Left ventricle myocardium inferior (tissue), 1 donor: ENCODE results near the gene VAV2. TPM values are rescaled to one million over a fixed set of nuclear protein-coding genes. Genes with fewer than 3 reads are reported as not detected.
A peak's percentile ranks its signal among the peaks of the same experiment; 100 is the strongest.

Source experiments
- DNase-seq: peaks from one replicate; pipeline ENCODE4 v3.0.0-alpha.2; 2020
- H3K27ac ChIP-seq: fragments of 200-600 bp; replicated peaks from 2 replicates; pipeline ENCODE4 v1.8.0; 2021
- H3K27me3 ChIP-seq: fragments of 200-600 bp; 2 replicates; pipeline ENCODE4 v1.8.0; 2021; ENCODE audit warnings: low read depth
- H3K36me3 ChIP-seq: fragments of 200-600 bp; 2 replicates; pipeline ENCODE4 v1.8.0; 2021
- H3K4me1 ChIP-seq: fragments of 200-600 bp; 2 replicates; pipeline ENCODE4 v1.8.0; 2021
- H3K4me3 ChIP-seq: fragments of 200-600 bp; 2 replicates; pipeline ENCODE4 v1.8.0; 2021; ENCODE audit warnings: mild to moderate bottlenecking, moderate library complexity
- H3K9me3 ChIP-seq: fragments of 200-600 bp; replicated peaks from 2 replicates; pipeline ENCODE4 v1.8.0; 2021
- CTCF ChIP-seq: fragments of 200-600 bp; IDR thresholded peaks from 2 replicates; pipeline ENCODE4 v1.8.0; 2021; ENCODE audit warnings: antibody characterized with exemption, mild to moderate bottlenecking, borderline replicate concordance
- intact Hi-C: fragments of 100-400 bp; cut with micrococcal nuclease; formaldehyde crosslinking; loops from one replicate; pipeline ENCODE4 v1.11.0; 2022
- total RNA-seq: library from RNA; stranded (reverse); fragmentation: NEBNext Ultra II Directional; extraction: Animal tissue kit (Norgen Biotek cat#: 25700); gene quantifications from one replicate; pipeline ENCODE4 v1.2.1, GENCODE V29; 2021
- donor health status: DM: no; HTN: yes; CAD: no; lungs with severe emphysema.

The VAV2 gene
- total RNA-seq, 1 donor from 2014 or later: 4.1 TPM

- Histone ChIP-seq H3K27me3 (peaks cover 10% of the 10 kb centered on the region), H3K4me1 (peaks cover 19% of the 10 kb centered on the region), H3K4me3 (no peak overlapping the region), H3K36me3 (no peaks in the 10 kb centered on the region), H3K9me3 (no peaks in the 10 kb centered on the region), H3K27ac (no peak overlapping the region)
- no peak for DNase-seq
- intact Hi-C loops: no loop called here
- no peak for TF ChIP-seq CTCF
Measured at GRCh38 chr9:133997584-133997983, 5.5 kb upstream of the VAV2 start.

- Histone ChIP-seq H3K36me3 (no peaks in the 10 kb centered on the region), H3K4me3 (no peak overlapping the region), H3K4me1 (peaks cover 19% of the 10 kb centered on the region), H3K27me3 (peaks cover 10% of the 10 kb centered on the region), H3K27ac (no peak overlapping the region), H3K9me3 (no peaks in the 10 kb centered on the region)
- intact Hi-C loops: no loop called here
- no peak for TF ChIP-seq CTCF
- no peak for DNase-seq
Measured at GRCh38 chr9:133996531-133997520, 4.7 kb upstream of the VAV2 start.

GRCh38 chr9:133995012-133995896, 3.1 kb upstream of the VAV2 start:
- no peak for DNase-seq
- H3K4me1 ChIP-seq: peaks cover 34% of the 10 kb centered on the region
- no peaks in the 10 kb centered on the region for H3K36me3 ChIP-seq
- peaks cover 15% of the 10 kb centered on the region for H3K27me3 ChIP-seq
- H3K4me3 ChIP-seq: no peak overlapping the region
- TF ChIP-seq CTCF: no peak
- H3K9me3 ChIP-seq: no peaks in the 10 kb centered on the region
- intact Hi-C loops: no loop called here
- H3K27ac ChIP-seq: no peak overlapping the region

GRCh38 chr9:133994353-133995011, 2.4 kb upstream of the VAV2 start:
- Histone ChIP-seq H3K4me1 (peaks cover 35% of the 10 kb centered on the region), H3K9me3 (no peaks in the 10 kb centered on the region), H3K4me3 (no peak overlapping the region), H3K27ac (no peak overlapping the region), H3K36me3 (no peaks in the 10 kb centered on the region), H3K27me3 (peaks cover 15% of the 10 kb centered on the region)
- intact Hi-C loops: loop anchor here (5.0 kb wide), 1 partner anchor 202 kb away; no protein-coding TSS in a partner anchor
- peak; percentile 78 for DNase-seq
- peak; percentile 99 for TF ChIP-seq CTCF
